ENCODE measurements around the gene NAALADL2. TPM values are rescaled to one million over a fixed set of nuclear protein-coding genes. Genes with fewer than 3 reads are reported as not detected.

The NAALADL2 gene
- total RNA-seq, 1 donor: 13.4 TPM

DNA sequence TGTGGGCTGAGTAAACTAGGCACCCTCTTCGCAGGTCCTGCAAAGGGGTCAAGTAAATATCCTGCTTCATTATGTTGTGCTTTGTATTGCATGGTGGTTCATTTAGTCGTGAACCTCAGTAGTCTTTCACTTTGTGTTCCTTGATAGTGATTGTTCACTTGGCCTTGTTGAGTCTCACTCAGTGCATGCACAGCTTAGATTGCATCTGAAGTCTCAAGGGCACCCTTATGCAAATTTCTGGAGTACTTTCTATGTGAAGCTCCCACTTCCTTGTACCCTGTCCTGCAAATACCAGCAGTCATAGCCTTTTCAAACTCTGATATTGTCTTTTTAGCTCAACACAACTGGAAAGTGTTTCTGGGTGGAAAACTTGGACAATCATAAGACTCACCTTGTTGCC, 519.2 kb downstream of the NAALADL2 start:
- DNase-seq (ENCODE audit: low read depth): no peak
- TF ChIP-seq, protein P1, sequence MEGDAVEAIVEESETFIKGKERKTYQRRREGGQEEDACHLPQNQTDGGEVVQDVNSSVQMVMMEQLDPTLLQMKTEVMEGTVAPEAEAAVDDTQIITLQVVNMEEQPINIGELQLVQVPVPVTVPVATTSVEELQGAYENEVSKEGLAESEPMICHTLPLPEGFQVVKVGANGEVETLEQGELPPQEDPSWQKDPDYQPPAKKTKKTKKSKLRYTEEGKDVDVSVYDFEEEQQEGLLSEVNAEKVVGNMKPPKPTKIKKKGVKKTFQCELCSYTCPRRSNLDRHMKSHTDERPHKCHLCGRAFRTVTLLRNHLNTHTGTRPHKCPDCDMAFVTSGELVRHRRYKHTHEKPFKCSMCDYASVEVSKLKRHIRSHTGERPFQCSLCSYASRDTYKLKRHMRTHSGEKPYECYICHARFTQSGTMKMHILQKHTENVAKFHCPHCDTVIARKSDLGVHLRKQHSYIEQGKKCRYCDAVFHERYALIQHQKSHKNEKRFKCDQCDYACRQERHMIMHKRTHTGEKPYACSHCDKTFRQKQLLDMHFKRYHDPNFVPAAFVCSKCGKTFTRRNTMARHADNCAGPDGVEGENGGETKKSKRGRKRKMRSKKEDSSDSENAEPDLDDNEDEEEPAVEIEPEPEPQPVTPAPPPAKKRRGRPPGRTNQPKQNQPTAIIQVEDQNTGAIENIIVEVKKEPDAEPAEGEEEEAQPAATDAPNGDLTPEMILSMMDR (IDR thresholded peaks at IDR 0.05; ENCODE audit: insufficient read depth, low read depth, low read length): no peak
- H3K4me3 ChIP-seq (ENCODE audit: low read depth, low read length): no peak overlapping the region

DNA sequence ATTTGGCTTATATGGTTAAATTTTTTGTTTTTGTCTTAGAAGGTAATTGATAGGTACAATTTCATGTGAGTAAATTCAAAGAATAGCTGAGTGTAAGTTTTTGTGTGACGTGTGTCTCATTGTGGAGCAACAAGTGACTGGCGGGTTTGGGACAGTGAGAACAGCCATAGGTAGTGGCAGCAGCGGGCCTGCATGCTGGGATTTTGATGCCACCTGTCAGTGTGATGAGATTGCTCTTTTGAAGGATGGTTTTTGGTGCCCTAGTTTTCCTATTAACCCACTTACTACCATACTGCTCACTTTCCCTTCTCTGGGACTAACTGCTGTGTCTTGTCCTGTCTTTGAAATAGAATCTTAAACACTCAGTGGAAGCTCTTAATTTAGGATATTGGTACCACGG, 522.6 kb downstream of the NAALADL2 start:
- DNase-seq (ENCODE audit: low read depth): no peak
- TF ChIP-seq, protein P1 (IDR thresholded peaks at IDR 0.05; ENCODE audit: insufficient read depth, low read depth, low read length): no peak
- H3K4me3 ChIP-seq (ENCODE audit: low read depth, low read length): no peak overlapping the region

DNA sequence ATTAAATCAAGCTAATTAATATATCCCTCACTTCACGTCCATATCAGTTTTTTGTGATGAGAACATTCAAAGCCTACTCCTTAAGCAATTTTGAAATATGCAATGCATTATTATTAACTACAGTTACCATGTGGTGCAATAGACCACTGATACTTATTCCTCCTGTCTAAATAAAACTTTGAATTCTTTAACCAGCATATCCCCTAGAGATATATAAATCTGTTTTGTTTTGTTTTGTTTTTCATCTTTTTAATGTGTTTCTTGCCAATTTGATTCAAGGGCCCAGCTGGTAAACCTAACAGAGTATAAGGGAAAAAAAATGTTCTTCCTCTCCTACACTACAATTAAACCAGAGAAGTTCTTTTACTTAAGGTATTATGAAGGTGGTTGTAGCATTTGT, 524.2 kb downstream of the NAALADL2 start:
- TF ChIP-seq, protein P1 (IDR thresholded peaks at IDR 0.05; ENCODE audit: insufficient read depth, low read depth, low read length): no peak
- no peak overlapping the region for H3K4me3 ChIP-seq (ENCODE audit: low read depth, low read length)
- peak; percentile 42 for DNase-seq (ENCODE audit: low read depth)

DNA sequence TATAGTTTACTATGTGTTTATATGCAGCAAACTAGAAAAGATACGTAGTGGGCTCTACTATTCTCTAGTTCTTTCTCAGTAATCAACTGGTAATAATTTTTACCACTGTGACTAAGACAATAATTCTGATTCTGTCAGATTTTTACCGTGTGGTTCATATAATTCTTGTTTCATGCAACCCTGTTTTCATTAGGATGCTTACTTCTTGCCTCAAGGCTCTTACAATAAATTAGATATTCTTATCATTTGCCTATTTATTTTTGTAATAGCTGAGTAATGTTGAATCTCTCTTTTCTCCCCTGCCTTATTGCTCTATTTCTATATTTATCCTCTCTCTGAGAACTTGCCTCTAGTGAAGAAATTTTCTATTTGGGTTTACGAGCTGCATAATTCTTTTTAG, 524.7 kb downstream of the NAALADL2 start:
- H3K4me3 ChIP-seq (ENCODE audit: low read depth, low read length): no peak overlapping the region
- DNase-seq (ENCODE audit: low read depth): peak; percentile 18
- TF ChIP-seq, protein P1 (IDR thresholded peaks at IDR 0.05; ENCODE audit: insufficient read depth, low read depth, low read length): no peak

DNA sequence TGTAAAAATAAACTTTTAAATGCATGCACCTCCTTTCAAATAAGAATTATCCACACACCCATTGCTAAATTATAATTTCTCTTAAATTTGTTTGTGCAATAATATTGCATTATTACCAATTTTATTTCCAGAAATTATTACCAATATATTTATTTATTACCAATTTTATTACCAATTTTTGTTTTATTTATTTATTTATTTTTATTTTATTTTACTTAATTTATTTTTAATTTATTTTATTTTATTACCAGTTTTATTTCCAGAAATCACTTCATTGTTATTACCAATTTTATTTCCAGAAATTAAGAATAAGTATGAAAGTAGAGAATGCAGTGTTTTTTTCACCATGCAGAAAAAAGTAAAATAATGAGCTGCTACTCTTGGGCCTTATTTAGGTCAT, 525.4 kb downstream of the NAALADL2 start:
- no peak for DNase-seq (ENCODE audit: low read depth)
- no peak overlapping the region for H3K4me3 ChIP-seq (ENCODE audit: low read depth, low read length)
- TF ChIP-seq, protein P1 (IDR thresholded peaks at IDR 0.05; ENCODE audit: insufficient read depth, low read depth, low read length): no peak

DNA sequence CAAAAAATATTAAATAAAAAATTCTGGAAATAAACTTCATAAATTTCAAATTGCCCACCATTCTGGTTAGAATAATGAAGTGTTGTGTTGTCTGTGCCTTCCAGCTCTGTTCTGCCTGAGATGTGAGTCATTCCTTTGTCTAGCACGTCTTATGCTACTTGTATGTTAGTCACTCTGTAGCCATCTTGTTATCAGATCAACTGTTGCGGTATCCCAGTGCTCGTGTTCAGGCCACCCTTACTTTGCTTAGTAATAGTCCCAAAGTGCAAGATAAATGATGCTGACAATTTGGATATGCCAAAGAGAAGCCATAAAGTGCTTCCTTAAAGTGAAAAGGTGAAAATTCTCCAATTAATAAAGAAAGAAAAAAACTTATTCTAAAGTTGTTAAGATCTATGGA, 527.5 kb downstream of the NAALADL2 start:
- peak; percentile 65 for DNase-seq (ENCODE audit: low read depth)
- no peak overlapping the region for H3K4me3 ChIP-seq (ENCODE audit: low read depth, low read length)
- TF ChIP-seq, protein P1 (IDR thresholded peaks at IDR 0.05; ENCODE audit: insufficient read depth, low read depth, low read length): no peak

DNA sequence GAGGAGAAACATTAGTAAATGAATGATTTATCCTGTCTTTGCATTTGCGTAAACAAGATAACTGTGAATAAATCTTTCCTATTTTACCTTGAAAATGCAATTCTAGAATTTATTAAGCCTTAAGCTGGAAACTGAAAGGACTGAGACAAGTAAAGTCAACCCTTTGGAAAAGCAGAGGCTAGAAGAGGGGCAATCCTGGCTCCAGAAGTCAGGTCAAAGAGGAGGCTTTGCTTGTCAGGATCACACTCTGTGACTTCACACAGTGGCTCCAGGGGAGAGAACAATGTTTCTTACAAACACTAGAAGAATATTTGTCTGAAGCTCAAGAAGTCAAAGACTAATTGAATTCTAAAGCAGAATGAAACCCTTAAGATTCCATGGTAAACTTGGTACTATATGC, 530.4 kb downstream of the NAALADL2 start:
- no peak for DNase-seq (ENCODE audit: low read depth)

More for the DNA sequence above, 530.4 kb downstream of the NAALADL2 start:
- TF ChIP-seq, protein P1 (IDR thresholded peaks at IDR 0.05; ENCODE audit: insufficient read depth, low read depth, low read length): no peak
- no peak overlapping the region for H3K4me3 ChIP-seq (ENCODE audit: low read depth, low read length)

Data from fibroblast of villous mesenchyme (primary cell).